Right atrium auricular region (tissue), 2 donors: Measurements from ENCODE around the gene CTU2. TPM values are rescaled to one million over a fixed set of nuclear protein-coding genes. Genes with fewer than 3 reads are reported as not detected.

Experiments
- DNase-seq: peaks from one replicate; pipeline ENCODE4 v3.0.0-alpha.2; 2019; ENCODE audit warnings: low spot score
- H3K27ac ChIP-seq, 2 donors: fragments of 200-600 bp; sonication (generic); 1 replicate in 1 of 2; 2 replicates in 1 of 2; pipeline ENCODE4 v1.5.1; 2016 to 2019
- H3K27me3 ChIP-seq, 2 donors: fragments of 200-600 bp; sonication (generic); one replicate each; pipeline versions ENCODE4 v1.5.1 to v1.6.0; 2017 to 2019
- H3K36me3 ChIP-seq: fragments of 200-600 bp; sonication (generic); one replicate; pipeline ENCODE4 v1.5.1; 2016
- H3K4me1 ChIP-seq, 2 donors: fragments of 200-600 bp; sonication (generic); one replicate each; pipeline versions ENCODE4 v1.5.1 to v1.6.0; 2017 to 2019
- H3K4me3 ChIP-seq, 2 donors: fragments of 200-600 bp; sonication (generic); 1 replicate in 1 of 2; 2 replicates in 1 of 2; pipeline ENCODE4 v1.5.1; 2017 to 2019; ENCODE audit warnings: mild to moderate bottlenecking in 1 of 2, moderate library complexity in 1 of 2
- H3K9me3 ChIP-seq, 2 donors: fragments of 200-600 bp; sonication (generic); one replicate each; pipeline ENCODE4 v1.5.1; 2019
- total RNA-seq, 2 donors: library from RNA; depleted of rRNA; stranded (reverse); fragments of >200 nt; gene quantifications; one replicate each; pipeline ENCODE4 v1.1.0, GENCODE V29; 2016
- TF ChIP-seq, protein P1 (sequence below), 2 donors: fragments of 200-600 bp; sonication (generic); IDR thresholded peaks; one replicate each; pipeline ENCODE4 v1.5.1; 2019; ENCODE audit warnings: antibody characterized with exemption in 2 of 2

CTU2 gene
- total RNA-seq, 2 donors from 2014 or later, result 7.1 to 8.2 TPM

DNA sequence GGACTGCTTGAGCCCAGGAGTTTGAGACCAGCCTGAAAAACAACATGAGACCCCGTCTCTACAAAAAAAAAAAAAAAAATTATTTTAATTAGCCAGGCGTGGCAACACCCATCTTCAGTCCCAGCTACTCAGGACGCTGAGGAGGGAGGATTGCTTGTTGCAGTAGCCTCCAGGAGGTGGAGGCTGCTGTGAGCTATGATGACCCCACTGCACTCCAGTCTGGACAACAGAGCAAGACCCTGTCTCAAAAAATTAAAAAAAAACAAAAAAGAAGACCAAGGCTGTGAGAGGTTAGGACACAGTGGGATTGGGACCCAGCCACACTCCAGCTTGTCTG, 18.7 kb upstream of the CTU2 start:
- no peak overlapping the region for H3K4me3 ChIP-seq
- TF ChIP-seq, protein P1, sequence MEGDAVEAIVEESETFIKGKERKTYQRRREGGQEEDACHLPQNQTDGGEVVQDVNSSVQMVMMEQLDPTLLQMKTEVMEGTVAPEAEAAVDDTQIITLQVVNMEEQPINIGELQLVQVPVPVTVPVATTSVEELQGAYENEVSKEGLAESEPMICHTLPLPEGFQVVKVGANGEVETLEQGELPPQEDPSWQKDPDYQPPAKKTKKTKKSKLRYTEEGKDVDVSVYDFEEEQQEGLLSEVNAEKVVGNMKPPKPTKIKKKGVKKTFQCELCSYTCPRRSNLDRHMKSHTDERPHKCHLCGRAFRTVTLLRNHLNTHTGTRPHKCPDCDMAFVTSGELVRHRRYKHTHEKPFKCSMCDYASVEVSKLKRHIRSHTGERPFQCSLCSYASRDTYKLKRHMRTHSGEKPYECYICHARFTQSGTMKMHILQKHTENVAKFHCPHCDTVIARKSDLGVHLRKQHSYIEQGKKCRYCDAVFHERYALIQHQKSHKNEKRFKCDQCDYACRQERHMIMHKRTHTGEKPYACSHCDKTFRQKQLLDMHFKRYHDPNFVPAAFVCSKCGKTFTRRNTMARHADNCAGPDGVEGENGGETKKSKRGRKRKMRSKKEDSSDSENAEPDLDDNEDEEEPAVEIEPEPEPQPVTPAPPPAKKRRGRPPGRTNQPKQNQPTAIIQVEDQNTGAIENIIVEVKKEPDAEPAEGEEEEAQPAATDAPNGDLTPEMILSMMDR (IDR thresholded peaks at IDR 0.05), result no peak
- DNase-seq, result no peak
- no peaks in the 10 kb centered on the region for H3K36me3 ChIP-seq
- no peaks in the 10 kb centered on the region for H3K9me3 ChIP-seq
- peaks cover 0 to 40% of the 10 kb centered on the region in 2 donors for H3K4me1 ChIP-seq
- no peaks in the 10 kb centered on the region for H3K27me3 ChIP-seq
- no peak overlapping the region for H3K27ac ChIP-seq

DNA sequence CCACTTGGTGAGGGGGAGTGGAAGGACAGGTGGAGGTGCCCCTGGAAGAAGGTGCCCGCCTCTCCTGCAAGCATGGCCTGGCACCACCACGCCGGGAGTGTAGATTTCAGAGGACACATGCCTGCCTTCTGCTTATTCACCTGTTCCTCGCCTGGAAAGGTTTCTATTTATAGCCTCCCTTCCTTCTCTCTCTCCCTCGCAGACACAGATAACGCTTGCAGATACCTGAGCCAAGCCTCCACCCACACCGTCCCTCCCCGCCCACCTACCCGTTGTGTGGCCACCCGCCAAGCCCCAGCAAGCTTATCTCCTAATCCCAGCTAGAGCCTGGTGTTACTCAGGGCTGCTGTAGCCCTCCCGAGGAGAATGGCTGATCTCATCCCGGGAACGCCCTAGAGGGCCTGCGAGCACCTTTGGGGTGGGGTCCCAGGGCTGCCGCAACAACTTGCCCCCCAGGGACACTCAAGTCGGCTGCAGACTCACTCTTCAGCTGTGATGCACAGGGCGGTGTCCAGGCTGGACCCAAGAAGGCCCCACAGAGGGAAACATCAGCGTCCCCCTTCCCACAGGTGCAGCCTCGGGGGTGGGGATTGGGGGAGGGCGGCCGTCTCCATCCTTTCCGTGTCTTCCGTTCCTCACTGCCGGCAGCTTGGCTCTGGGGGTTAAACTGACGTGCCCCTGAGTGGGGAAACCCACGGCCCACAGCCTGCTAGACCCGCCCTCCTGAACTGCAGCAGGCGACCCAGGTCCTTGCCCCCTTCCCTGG, 18.1 kb upstream of the CTU2 start:
- no peak for DNase-seq
- no peaks in the 10 kb centered on the region for H3K9me3 ChIP-seq
- TF ChIP-seq, protein P1 (IDR thresholded peaks at IDR 0.05), result no peak
- no peak overlapping the region for H3K27ac ChIP-seq
- H3K36me3 ChIP-seq, result no peaks in the 10 kb centered on the region
- no peak overlapping the region for H3K4me3 ChIP-seq
- H3K27me3 ChIP-seq, result no peaks in the 10 kb centered on the region
- peaks cover 0 to 40% of the 10 kb centered on the region in 2 donors for H3K4me1 ChIP-seq

DNA sequence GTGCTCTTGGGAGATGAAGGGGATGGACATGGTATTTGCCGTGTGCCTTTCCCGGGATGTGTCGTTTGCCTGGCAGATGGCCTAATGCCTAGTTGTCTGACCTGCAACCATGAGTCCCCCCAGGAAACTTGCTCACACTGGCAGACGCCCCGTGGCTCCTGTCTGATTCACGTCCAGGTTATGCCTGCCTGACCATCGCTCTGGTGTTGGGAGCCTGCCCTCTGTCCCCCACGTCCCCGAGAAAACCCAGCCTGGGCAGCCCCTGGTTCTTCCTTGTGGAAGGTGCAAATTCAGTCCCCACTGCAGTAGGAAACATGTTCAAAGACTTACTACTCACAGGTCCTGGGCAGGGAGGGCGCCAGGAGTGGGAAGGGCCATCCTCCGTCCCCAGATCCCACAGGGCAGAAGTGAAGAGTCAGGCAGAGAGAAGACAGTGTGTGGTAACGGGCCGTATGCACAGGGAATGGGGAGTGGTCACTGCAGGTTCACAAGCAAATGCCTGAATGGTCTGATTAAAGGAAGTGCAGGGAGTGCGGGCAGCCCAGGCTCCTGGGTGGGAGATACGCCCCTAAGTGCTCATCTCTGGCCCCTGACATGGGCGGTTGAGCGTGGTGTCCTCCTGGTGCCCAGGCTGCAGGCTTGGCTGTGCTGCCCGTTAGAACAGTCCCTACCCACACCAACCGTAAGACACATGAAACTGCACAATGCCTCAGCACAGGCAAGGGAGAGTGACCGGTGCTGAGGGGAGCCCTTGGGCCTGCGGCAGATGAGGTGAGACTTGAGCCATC, 15.8 kb upstream of the CTU2 start:
- Histone ChIP-seq H3K27me3 (no peaks in the 10 kb centered on the region), H3K9me3 (no peaks in the 10 kb centered on the region), H3K4me1 (peaks cover 0 to 31% of the 10 kb centered on the region in 2 donors), H3K36me3 (no peaks in the 10 kb centered on the region), H3K4me3 (no peak overlapping the region), H3K27ac (no peak overlapping the region)
- TF ChIP-seq, protein P1 (IDR thresholded peaks at IDR 0.05), result no peak
- no peak for DNase-seq

DNA sequence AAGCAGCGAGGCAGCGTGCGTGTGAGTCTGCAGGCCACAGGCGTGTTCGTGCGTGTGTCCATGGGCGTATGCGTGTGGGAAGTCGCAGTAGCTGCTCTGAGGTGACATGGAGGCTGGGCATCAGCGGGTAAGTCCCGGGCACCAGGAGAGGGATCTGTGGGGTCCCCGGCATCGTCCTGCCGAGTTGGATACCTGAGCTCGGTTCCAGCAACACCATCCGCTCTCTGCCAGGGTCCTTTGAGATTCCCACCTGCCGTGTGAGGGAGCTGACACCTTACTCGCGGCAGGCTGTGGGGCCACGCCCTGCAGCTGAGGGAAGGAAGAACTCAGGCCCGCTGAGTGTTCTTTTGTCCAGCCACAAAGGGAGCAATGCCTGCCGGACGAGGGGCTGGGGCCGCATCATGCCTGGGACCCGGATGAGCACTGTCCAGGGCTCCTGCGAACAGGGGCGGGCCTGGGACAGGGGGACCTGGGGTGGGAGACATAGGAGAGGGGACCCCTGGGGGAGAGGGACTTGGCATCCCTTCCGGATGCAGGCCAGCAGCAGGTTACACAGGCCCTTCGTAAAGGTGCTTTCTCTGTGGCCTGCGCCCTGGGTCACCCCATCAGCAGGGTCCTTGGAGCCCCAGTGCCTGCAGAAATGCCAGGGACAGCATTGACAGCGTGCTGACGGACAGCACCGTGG, 15.0 kb upstream of the CTU2 start:
- Histone ChIP-seq H3K36me3 (peaks cover 4% of the 10 kb centered on the region), H3K9me3 (no peaks in the 10 kb centered on the region), H3K4me3 (no peak overlapping the region), H3K27me3 (no peaks in the 10 kb centered on the region), H3K4me1 (peaks cover 0 to 24% of the 10 kb centered on the region in 2 donors), H3K27ac (no peak overlapping the region)
- no peak for DNase-seq
- TF ChIP-seq, protein P1 (IDR thresholded peaks at IDR 0.05), result no peak

DNA sequence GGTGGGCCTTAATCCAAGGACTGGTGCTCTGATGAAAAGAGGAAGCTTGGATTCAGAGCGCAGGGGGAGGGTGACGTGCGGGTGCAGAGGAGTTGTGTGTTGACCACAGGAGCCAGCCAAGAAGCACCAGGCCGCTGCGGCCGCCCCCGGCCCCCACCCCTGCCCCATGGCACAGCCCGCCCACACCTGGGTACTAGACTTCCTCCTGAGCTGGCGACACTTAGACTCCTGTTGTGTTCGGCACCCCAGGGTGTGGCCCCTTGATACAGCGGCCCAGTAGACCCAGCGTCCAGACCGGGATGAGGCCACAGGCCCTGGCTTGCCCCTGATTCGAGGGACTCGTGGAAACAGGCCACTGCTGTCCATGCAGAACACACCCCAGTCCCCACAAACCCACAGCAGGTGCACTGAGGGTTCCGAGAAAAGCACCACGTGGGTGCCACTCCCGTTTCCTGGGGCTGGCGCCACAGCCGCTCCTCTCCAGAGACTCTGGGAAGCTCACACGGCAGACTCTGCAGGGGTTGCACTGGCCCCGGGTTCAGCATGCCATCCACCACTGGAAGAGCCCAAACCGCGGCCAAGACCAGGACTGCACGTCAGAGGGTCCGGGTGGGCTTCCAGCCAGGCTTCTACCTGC, 14.3 kb upstream of the CTU2 start:
- no peaks in the 10 kb centered on the region for H3K27me3 ChIP-seq
- no peaks in the 10 kb centered on the region for H3K9me3 ChIP-seq
- no peak overlapping the region for H3K4me3 ChIP-seq
- TF ChIP-seq, protein P1 (IDR thresholded peaks at IDR 0.05), result no peak
- peaks cover 12% of the 10 kb centered on the region for H3K36me3 ChIP-seq
- H3K27ac ChIP-seq, result no peak overlapping the region
- H3K4me1 ChIP-seq, result peaks cover 0 to 16% of the 10 kb centered on the region in 2 donors
- DNase-seq, result no peak
